ENCODE measurements around the gene RAD51AP1.
A peak's percentile ranks its signal among the peaks of the same experiment; 100 is the strongest.
"Not testable (repeated sequence)": the region's sequence is repeated elsewhere in the genome, so short reads cannot be mapped to it uniquely, and the experiment has no call there.

Gene RAD51AP1, protein sequence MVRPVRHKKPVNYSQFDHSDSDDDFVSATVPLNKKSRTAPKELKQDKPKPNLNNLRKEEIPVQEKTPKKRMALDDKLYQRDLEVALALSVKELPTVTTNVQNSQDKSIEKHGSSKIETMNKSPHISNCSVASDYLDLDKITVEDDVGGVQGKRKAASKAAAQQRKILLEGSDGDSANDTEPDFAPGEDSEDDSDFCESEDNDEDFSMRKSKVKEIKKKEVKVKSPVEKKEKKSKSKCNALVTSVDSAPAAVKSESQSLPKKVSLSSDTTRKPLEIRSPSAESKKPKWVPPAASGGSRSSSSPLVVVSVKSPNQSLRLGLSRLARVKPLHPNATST

DNA sequence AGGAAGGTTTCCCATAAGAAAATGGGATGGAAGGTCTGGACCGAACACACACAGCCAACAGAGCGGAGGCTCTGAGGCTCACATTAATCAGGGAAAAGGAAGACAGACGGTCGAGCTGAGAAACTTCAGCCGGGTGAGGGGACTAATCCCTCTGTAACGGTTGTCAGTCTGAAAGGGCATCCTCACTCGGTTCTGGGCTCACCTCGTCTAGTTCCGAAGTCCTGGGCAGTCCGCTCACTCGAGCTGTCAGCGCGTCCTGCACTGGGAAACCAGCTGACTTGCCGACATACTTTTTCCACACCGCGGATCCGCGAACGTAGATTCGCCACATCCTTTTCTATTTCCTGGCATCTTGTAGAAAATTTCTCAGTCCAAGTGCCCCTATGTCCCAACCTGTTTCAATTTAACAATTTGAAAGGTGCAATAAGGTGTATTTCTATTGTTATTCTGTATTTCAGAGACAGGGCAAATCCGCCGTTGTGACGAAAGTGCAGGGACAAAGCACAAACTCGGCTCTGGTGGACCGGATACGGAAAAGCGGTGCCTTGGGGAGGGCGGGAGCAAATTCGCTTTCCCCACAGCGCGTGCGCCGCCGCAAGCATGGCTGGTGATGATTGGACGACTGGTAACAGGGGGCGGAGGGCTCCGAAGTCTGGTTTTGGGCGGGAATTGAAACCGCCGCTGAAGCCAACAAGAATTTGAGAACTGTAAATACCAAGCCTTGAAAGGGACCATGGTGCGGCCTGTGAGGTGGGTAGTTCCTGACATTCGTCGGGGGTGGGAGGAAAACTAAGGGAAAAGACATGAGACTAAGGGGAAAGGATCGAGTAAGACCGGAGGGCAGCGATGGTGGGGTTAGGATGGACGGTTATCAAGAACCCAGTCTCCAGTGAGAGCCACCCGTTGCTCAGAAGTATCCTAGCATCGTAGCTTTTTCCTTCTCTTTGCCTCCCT, at the start of gene RAD51AP1:
Gene RAD51AP1 (plus strand): TSS at position 684 of the 954 bp plus-strand sequence. CDS start 50 bp downstream, at position 734.
- DNase-seq = peak; percentile 99

DNA sequence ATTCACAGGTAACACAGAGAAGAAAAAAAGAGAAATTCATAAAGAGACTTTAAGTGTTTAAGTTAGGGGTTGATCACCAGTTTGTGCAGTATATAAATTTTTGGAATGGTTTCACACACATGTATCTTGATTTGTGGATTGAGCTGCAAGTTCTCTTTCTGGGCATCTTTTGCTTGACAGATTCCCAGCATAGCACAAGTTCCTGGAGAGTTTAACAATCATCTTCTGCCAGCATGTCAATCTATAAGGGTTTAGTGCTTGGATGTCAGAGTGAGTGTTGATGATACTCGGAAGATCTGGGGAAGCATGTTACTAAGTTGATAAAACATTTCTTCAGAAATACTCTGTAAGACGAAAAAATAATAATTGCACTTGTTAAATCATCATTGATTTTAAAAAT, 49.1 kb upstream of the RAD51AP1 start:
- DNase-seq = no peak

DNA sequence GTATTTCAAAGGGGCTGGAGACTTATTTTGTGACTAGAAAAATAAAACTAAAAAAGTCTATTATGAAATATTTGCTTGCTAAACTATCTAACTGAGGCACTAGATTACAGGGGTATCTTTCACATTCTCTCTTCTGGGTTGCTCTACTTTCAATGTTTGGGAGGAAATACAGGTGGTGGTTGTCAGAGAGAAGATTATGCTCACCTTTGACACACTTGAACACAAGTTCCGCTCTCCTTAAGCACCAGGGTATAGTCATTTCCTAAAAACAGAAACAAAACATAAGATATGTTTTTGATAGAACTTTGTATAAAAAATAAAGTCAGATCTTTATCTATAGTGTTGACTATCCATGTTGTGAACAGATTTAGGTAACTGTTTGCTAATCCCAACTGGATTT, 47.7 kb upstream of the RAD51AP1 start:
- DNase-seq = no peak

DNA sequence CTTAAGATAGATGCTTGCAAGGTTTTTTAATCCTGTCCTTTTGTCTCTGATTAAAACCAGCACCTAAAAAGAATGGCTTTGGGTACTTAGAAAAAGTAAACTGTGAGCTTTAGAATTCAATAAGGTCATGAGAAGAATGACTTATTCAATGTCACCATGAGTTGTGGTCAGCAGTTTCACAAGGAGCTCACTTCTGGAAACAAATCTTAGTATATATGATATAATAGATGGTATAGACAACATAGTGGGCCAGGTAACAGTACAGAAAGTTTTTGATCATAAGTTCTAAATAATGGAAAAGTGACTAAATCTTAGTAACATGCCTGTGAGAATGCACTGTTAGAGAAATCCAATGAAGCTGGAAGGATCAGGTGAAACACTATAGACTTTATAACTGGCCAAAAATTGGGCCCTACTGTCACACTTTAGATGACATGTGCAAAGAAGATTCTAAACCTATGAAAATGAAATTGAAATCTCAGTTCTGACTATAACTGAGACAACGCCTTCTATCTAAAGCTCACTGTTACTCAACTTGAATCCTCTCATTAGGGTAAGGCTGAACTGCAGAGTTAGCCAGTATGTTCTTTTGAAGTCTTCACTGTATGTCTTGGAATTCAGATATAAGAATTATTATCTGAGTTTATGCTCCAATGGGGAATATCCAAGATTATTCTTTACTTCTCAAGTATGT, 42.4 kb upstream of the RAD51AP1 start:
- DNase-seq = no peak

DNA sequence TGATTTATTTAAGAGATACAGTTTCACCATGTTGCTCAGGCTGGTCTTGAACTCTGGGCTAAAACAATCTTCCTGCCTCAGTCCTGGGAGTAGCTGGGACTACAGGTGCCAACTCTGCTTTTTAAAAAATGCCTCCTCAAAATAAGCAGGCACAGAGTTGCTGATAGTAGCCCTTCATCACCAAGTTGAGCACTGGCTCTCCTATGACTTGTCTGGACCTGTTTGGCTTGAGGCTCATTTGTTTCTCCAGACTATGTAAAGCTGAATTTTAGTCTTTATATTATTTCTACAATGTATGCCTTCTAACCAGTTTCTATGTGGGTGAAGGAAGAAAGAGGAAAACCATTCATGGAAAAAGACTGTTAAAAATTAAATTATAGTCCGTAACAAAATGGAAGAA, 39.5 kb upstream of the RAD51AP1 start:
- DNase-seq = no peak

DNA sequence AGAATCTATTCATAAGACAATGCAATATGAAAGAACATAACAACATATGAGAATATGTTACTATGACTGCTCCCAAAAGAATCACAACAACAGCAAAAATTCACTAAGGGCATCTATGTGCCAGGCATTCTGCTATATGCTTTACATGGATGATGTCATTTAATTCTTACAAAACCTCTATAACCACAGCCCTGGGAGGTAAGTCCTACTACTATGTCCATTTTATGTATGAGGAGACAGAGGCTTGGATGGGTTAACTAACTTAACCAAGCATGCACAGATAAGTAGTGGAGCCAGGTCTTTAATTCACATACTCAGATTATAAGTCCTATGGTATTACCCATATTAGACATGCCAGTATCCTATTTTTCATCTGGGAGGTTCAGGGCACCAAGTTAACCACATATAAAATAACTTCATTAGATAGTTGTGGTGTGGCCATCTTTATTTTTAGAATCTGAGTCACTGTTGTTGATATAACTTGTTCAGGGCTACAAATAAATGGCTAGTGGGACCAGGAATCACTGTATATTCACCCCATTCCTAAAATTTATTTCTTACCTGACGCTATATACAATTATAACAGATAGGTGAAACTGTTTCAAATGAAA, 33.2 kb upstream of the RAD51AP1 start:
- no peak for DNase-seq

DNA sequence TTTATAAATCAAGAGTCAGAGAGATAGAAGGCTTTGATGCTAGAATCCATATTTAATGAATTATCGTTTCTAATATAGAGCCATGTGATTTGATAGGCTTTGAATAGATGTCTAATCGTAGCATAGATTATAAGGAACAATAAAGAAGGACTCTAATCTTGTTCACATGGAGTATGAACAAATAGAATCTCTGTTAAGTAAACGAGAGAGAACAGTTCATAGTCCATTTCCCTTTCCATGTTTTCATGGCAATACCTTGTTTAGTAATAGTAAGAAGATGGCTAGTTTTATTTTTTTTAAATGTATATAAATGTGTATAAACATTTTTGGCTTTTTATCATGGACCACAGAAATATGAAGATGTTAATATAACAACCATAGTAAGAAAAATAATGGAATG, 32.3 kb upstream of the RAD51AP1 start:
- no peak for DNase-seq

DNA sequence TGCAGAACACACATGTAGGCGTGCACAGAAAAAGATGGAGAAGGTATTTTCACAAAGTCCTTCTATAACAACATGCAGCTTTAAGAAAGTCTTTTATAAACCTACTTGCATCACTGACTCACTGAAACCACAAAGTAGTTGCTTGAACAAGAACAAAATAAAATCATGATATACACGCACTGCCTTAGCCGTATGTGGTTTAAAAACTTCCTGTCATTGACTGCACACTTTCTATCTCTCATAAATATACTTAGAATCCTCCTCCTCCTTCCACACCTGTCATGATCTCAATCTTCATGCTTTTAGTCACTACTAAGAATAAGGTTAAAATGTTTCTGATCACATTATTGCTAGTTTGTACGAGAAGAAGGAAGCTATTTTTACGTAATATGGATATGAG, 31.8 kb upstream of the RAD51AP1 start:
- DNase-seq = no peak

DNA sequence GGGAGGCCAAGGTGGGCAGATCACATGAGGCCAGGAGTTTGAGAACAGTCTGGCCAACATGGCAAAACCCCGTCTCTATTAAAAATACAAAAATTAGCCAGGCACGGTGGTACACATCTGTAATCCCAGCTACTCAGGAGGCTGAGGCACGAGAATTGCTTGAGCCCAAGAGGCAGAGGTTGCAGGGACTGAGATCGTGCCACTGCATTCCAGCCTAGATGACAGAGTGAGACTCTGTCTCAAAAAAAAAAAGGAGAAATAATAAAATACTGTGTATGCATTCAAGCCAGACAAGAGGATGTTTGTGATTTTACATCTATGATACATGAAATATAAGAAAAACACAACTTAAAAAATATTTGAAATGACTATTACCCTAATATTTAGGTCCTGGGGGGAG, 30.2 kb upstream of the RAD51AP1 start:
- DNase-seq = not testable (repeated sequence)

DNA sequence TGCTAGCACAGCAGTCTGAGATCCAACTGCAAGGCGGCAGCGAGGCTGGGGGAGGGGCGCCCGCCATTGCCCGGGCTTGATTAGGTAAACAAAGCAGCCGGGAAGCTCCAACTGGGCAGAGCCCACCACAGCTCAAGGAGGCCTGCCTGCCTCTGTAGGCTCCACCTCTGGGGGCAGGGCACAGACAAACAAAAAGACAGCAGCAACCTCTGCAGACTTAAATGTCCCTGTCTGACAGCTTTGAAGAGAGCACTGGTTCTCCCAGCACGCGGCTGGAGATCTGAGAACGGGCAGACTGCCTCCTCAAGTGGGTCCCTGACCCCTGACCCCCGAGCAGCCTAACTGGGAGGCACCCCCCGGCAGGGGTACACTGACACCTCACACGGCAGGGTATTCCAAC, 29.4 kb upstream of the RAD51AP1 start:
- DNase-seq = not testable (repeated sequence)

DNA sequence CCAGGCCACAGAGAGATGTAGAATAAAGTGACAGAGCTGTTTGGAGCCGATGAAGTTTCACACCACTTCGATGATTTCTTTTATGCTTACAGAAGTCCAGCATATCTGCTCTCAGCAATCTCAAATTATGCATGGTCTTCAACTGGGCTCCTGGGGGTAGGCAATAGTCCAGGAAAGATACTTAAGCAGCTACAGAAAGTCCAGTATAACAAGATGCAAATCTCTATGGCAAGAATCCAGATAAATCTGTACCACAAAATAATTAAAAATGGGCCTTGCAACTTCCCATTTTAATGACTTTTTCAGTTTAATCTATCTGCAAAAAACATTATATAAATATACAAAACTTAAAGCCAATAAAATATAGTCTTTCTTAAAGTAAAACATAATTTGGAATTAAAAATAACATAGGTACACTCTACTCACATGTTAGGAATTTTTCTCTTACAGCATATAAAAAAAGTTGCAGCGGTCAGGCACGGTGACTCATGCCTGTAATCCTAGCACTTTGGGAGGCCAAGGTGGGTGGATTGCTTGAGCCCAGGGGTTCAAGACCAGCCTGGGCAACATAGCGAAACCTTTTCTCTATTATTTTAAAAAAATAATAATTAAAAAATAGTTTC, 20.5 kb upstream of the RAD51AP1 start:
- DNase-seq = no peak

DNA sequence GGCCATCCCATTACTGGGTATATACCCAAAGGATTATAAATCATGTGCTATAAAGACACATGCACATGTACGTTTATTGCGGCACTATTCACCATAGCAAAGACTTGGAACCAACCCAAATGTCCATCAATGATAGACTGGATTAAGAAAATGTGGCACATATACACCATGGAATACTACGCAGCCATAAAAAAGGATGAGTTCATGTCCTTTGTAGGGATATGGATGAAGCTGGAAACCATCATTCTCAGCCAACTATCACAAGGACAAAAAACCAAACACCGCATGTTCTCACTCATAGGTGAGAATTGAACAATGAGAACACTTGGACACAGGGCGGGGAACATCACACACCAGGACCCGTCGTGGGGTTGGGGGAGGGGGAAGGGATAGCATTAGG, 15.2 kb upstream of the RAD51AP1 start:
- DNase-seq = not testable (repeated sequence)

DNA sequence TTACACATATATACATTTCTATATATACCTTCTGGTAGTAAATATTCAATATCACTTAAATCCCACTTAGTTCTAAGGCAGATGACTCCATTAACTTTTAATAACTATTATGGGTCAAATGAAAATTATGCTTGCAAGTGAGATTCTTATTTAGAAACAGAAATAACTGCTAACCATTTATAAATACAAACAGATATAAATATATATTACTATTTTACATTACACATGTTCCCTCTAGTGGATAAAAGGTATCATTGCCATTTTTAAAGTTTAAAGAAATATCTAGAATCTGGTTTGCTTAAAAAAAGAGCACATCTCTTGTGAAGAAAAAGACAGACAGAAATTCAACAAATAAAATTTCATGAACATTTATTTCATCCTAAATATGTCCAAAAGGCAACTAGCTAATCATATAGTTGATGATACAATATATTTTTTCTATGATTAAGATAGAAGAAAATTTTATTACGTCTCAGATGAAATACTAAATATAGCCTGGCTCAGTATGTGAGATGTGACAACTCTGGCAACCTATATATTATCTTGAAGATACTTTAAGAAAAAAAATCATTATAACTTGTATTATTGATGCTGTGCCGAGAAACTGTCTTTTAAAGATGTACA, 11.7 kb upstream of the RAD51AP1 start:
- peak; percentile 29 for DNase-seq

DNA sequence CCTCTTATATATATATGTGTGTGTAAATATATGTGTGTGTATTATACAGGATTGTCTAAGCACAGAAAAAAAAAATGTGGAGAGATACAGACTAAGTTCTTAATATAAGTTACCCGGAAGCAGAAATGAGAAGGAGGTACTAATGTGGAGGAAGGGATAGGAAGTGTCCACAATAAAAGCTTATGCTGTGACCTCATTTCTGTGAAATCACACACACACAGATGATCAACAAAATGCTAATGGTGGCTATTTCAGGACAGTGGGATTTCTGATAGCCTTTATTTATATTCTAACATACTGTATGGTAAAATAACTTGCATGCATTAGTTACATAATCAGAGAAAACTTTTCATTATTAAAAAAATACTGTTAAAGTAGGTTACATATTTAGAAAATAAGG, 8.5 kb upstream of the RAD51AP1 start:
- DNase-seq = no peak

DNA sequence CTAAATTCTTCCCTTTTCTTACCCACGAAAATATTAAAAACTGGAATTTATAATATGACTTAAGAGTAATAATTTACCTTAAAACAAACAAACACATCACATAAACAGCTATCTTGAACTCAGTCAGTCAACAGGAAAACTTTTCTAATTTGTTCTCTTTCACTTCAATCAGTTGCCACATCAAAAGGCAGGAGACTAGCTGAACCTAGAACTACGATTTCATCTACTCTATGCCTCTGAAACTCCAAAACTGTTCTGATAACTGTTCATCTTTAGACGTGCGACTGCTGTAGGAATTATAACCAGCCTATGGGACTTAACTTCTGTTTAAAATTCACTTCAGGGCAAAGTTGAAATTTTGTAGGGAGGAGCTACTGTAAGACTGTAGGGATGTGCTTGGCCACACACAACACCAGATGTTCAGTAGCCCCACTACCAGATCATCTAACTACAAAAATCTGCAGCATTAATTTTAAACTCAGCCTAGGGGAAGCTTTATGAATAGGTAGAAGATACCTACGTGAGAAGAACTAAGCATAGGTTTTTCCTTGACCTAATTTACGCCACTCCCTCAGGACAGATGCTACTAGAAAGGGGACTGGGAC, 7.6 kb upstream of the RAD51AP1 start:
- DNase-seq = no peak

DNA sequence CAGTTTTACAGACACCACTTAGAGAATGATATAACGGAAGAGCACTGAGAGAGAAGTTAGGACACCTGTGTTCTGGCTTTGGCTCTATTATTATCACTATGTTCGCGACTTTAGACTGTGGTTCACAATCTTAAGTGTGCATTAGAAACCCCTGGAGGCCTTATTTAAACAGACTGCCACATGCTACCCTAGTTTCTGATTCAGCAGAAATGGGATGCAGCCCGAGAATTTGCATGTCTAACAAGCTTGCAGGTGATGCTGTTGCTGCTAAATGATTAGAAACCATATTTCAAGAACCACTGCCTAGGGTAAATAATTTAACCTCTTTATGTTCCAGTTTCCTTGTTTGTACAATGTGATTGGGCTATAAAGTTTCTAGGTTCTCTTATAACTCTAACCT, 3.6 kb upstream of the RAD51AP1 start:
- DNase-seq = no peak

DNA sequence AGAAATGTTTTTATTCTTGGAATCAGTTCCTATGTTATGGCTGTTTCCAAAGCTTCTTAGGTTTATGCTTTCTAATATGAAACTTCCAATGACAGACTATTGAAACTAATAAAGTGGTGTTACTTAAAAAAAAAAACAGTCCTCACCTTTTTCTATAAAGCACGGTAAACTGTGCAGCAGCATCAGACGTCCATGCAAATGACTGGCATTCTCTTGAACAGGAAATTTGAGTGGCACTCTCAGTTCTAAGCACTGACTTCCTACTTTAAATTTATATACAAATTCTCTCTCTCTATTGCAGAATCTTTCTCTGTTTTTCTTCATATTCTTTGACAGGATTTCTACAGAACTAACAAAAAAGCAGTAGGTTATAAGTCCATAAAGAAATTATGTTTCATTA, 2.8 kb upstream of the RAD51AP1 start:
- no peak for DNase-seq

DNA sequence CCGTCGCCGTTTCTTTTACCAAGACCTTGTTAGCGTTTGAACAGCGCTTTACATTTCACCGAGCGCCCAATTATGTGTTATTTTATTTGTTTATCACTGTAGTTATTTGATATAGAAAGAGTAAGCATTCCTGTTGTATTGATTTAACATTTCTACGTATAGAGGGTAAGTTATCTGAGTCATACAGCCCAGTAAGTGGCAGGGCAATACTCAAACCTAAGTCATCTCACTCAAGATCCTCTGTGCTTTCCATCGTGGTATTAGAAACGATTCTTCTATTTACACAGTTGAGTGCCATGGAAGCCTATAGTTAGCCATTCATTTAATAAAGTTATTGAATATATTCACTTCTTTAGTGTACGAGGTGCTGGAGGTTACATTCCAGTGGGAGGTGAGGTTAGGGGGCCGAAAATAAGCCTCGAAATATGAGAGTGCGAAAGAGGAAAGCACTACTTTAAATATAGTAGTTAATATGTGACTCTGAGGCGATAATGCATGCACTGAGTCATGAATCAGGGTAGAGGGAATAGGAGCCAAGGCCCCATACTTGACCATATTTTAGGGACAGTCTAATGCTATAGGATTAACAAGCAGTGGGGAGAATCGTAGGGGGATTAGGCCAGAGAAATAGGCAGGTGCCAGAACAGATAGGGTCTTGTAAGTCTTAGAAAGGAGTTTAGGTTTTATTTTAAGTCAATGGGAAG, 629 bp downstream of the RAD51AP1 start:
- DNase-seq = peak; percentile 15

DNA sequence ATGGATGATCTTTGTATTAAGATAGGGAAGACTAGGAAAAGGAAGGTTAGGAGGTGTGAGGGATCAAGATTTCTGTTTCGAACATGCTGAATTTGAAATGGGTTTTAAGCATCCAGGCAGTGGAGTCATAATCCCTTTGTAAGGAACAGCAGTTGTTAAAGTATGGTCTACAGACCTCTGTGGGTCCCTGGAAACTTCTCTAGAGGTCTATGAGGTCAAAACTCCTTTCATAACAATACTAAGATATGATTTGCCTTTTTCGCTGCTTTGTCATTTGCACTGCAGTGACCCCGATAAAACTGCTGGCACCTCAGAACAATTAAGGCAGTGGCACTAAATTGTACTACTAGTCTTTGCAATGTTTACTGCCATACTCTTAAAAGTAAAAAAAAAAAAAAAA, 1.5 kb downstream of the RAD51AP1 start:
- DNase-seq = no peak

DNA sequence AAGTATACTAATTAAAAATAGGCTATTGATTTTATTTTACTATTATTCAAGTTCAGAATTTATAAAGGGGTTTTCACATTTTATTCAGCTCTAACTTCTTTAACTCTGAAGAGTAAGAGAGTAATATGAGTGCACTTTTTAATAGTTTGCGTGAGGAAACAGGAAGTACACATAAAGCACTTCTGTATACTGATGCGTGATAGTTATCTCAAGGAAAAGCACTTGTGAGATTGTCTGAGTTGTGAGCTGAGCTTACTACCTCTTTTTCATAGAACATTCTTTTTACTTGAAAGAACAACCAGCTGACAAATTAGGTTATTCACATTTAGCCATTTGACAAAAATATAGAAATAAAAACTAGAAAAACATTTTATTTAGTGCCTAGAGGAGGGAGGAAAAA, 1.9 kb downstream of the RAD51AP1 start:
- DNase-seq = no peak

DNA sequence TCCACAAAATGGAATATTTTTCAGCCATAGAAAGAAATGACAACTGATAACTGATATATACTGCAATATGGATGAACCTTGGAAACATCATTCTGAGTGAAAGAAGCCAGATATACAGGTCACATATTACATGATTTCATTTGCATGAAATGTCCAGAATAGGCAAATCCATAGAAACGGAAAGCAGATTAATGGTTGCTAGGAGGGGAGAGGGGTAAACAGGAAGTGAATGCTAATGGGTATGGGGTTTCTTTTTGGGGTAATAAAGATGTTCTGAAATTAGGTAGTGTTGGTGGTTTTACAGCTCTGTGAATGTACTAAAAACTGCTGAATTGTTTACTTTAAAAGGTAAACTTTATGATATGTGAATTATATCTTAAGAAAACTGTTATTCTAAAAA, 6.5 kb downstream of the RAD51AP1 start:
- no peak for DNase-seq

All from eye (tissue), 1 donor.